ENCODE results near the gene GGT6. TPM values are rescaled to one million over a fixed set of nuclear protein-coding genes. Genes with fewer than 3 reads are reported as not detected.

The GGT6 gene
- total RNA-seq, 1 experiment from 2014 or later, result not detected

- Histone ChIP-seq H3K4me3 (ENCODE audit: low read length) (no peak overlapping the region), H3K4me1 (ENCODE audit: low read length) (no peaks in the 10 kb centered on the region), H3K9ac (ENCODE audit: low read length) (no peak overlapping the region), H3K36me3 (ENCODE audit: insufficient read depth, low read length) (no peaks in the 10 kb centered on the region), H4K20me1 (ENCODE audit: insufficient read depth, low read depth, low read length) (peaks cover 4% of the 10 kb centered on the region; the same call in 1 of the 2 replicates), H2AFZ (ENCODE audit: low read length) (no peak overlapping the region), H3K9me3 (ENCODE audit: low read length) (no peaks in the 10 kb centered on the region), H3K4me2 (ENCODE audit: low read depth, low read length, poor library complexity, severe bottlenecking) (no peak overlapping the region), H3K9me2 (replicated peaks; ENCODE audit: insufficient read depth, low read length) (no peaks in the 10 kb centered on the region), H3K27ac (ENCODE audit: low read length) (no peak overlapping the region), H3K27me3 (ENCODE audit: low read length) (no peaks in the 10 kb centered on the region), H3K79me2 (ENCODE audit: low read length) (no peaks in the 10 kb centered on the region)
- DNase-seq, result no peak
These were observed 33.2 kb downstream of the GGT6 start for GRCh38 chr17:4527134-4527533.

GRCh38 chr17:4525691-4526397 is 34.5 kb downstream of the GGT6 start:
- Histone ChIP-seq H3K27ac (ENCODE audit: low read length) (no peak overlapping the region), H3K4me2 (ENCODE audit: low read depth, low read length, poor library complexity, severe bottlenecking) (no peak overlapping the region), H3K27me3 (ENCODE audit: low read length) (no peaks in the 10 kb centered on the region), H3K9me3 (ENCODE audit: low read length) (no peaks in the 10 kb centered on the region), H4K20me1 (ENCODE audit: insufficient read depth, low read depth, low read length) (no peaks in the 10 kb centered on the region), H3K79me2 (ENCODE audit: low read length) (no peaks in the 10 kb centered on the region), H3K4me1 (ENCODE audit: low read length) (no peaks in the 10 kb centered on the region), H3K36me3 (ENCODE audit: insufficient read depth, low read length) (no peaks in the 10 kb centered on the region), H3K9ac (ENCODE audit: low read length) (no peak overlapping the region), H3K4me3 (ENCODE audit: low read length) (no peak overlapping the region), H3K9me2 (replicated peaks; ENCODE audit: insufficient read depth, low read length) (no peaks in the 10 kb centered on the region), H2AFZ (ENCODE audit: low read length) (no peak overlapping the region)
- no peak for DNase-seq

GRCh38 chr17:4523946-4524345 is 36.4 kb downstream of the GGT6 start:
- Histone ChIP-seq H3K4me1 (ENCODE audit: low read length) (no peaks in the 10 kb centered on the region), H3K27ac (ENCODE audit: low read length) (no peak overlapping the region), H3K79me2 (ENCODE audit: low read length) (no peaks in the 10 kb centered on the region), H2AFZ (ENCODE audit: low read length) (no peak overlapping the region), H4K20me1 (ENCODE audit: insufficient read depth, low read depth, low read length) (no peaks in the 10 kb centered on the region), H3K4me2 (ENCODE audit: low read depth, low read length, poor library complexity, severe bottlenecking) (no peak overlapping the region), H3K9ac (ENCODE audit: low read length) (no peak overlapping the region), H3K9me3 (ENCODE audit: low read length) (no peaks in the 10 kb centered on the region), H3K27me3 (ENCODE audit: low read length) (no peaks in the 10 kb centered on the region), H3K36me3 (ENCODE audit: insufficient read depth, low read length) (no peaks in the 10 kb centered on the region), H3K9me2 (replicated peaks; ENCODE audit: insufficient read depth, low read length) (no peaks in the 10 kb centered on the region), H3K4me3 (ENCODE audit: low read length) (no peak overlapping the region)
- no peak for DNase-seq

GRCh38 chr17:4522661-4523060 is 37.7 kb downstream of the GGT6 start:
- Histone ChIP-seq H3K36me3 (ENCODE audit: insufficient read depth, low read length) (no peaks in the 10 kb centered on the region), H3K9me2 (replicated peaks; ENCODE audit: insufficient read depth, low read length) (no peaks in the 10 kb centered on the region), H2AFZ (ENCODE audit: low read length) (no peak overlapping the region), H3K4me2 (ENCODE audit: low read depth, low read length, poor library complexity, severe bottlenecking) (no peak overlapping the region), H3K9me3 (ENCODE audit: low read length) (no peaks in the 10 kb centered on the region), H3K9ac (ENCODE audit: low read length) (no peak overlapping the region), H3K4me3 (ENCODE audit: low read length) (no peak overlapping the region), H3K79me2 (ENCODE audit: low read length) (no peaks in the 10 kb centered on the region), H3K27ac (ENCODE audit: low read length) (no peak overlapping the region), H3K4me1 (ENCODE audit: low read length) (no peaks in the 10 kb centered on the region), H3K27me3 (ENCODE audit: low read length) (no peaks in the 10 kb centered on the region), H4K20me1 (ENCODE audit: insufficient read depth, low read depth, low read length) (no peaks in the 10 kb centered on the region)
- no peak for DNase-seq

GRCh38 chr17:4520894-4521600 is 39.3 kb downstream of the GGT6 start:
- Histone ChIP-seq H3K4me3 (ENCODE audit: low read length) (no peak overlapping the region), H3K9me3 (ENCODE audit: low read length) (no peaks in the 10 kb centered on the region), H3K36me3 (ENCODE audit: insufficient read depth, low read length) (no peaks in the 10 kb centered on the region), H3K27ac (ENCODE audit: low read length) (no peak overlapping the region), H3K27me3 (ENCODE audit: low read length) (no peaks in the 10 kb centered on the region), H4K20me1 (ENCODE audit: insufficient read depth, low read depth, low read length) (no peaks in the 10 kb centered on the region), H3K79me2 (ENCODE audit: low read length) (no peaks in the 10 kb centered on the region), H3K9ac (ENCODE audit: low read length) (no peak overlapping the region), H3K4me1 (ENCODE audit: low read length) (no peaks in the 10 kb centered on the region), H3K9me2 (replicated peaks; ENCODE audit: insufficient read depth, low read length) (no peaks in the 10 kb centered on the region), H3K4me2 (ENCODE audit: low read depth, low read length, poor library complexity, severe bottlenecking) (no peak overlapping the region), H2AFZ (ENCODE audit: low read length) (no peak overlapping the region)
- DNase-seq, result no peak

GRCh38 chr17:4520060-4520893 is 40.1 kb downstream of the GGT6 start:
- H3K27me3 ChIP-seq (ENCODE audit: low read length), result no peaks in the 10 kb centered on the region

GRCh38 chr17:4519361-4519788 is 41.0 kb downstream of the GGT6 start:
- no peak overlapping the region for H3K4me2 ChIP-seq (ENCODE audit: low read depth, low read length, poor library complexity, severe bottlenecking)
- H3K4me1 ChIP-seq (ENCODE audit: low read length), result no peaks in the 10 kb centered on the region
- no peak overlapping the region for H3K27ac ChIP-seq (ENCODE audit: low read length)
- H3K27me3 ChIP-seq (ENCODE audit: low read length), result no peaks in the 10 kb centered on the region
- no peaks in the 10 kb centered on the region for H3K9me2 ChIP-seq (replicated peaks; ENCODE audit: insufficient read depth, low read length)
- no peaks in the 10 kb centered on the region for H4K20me1 ChIP-seq (ENCODE audit: insufficient read depth, low read depth, low read length)
- no peak overlapping the region for H3K4me3 ChIP-seq (ENCODE audit: low read length)
- H3K36me3 ChIP-seq (ENCODE audit: insufficient read depth, low read length), result no peaks in the 10 kb centered on the region
- H3K9ac ChIP-seq (ENCODE audit: low read length), result no peak overlapping the region
- no peaks in the 10 kb centered on the region for H3K79me2 ChIP-seq (ENCODE audit: low read length)
- DNase-seq, result no peak
- no peak overlapping the region for H2AFZ ChIP-seq (ENCODE audit: low read length)
- no peaks in the 10 kb centered on the region for H3K9me3 ChIP-seq (ENCODE audit: low read length)

More at GRCh38 chr17:4520060-4520893, 40.1 kb downstream of the GGT6 start:
- no peak overlapping the region for H2AFZ ChIP-seq (ENCODE audit: low read length)
- H3K4me1 ChIP-seq (ENCODE audit: low read length), result no peaks in the 10 kb centered on the region
- H3K4me3 ChIP-seq (ENCODE audit: low read length), result no peak overlapping the region
- no peaks in the 10 kb centered on the region for H3K36me3 ChIP-seq (ENCODE audit: insufficient read depth, low read length)
- H3K4me2 ChIP-seq (ENCODE audit: low read depth, low read length, poor library complexity, severe bottlenecking), result no peak overlapping the region
- H3K79me2 ChIP-seq (ENCODE audit: low read length), result no peaks in the 10 kb centered on the region
- DNase-seq, result no peak
- no peaks in the 10 kb centered on the region for H3K9me2 ChIP-seq (replicated peaks; ENCODE audit: insufficient read depth, low read length)
- no peak overlapping the region for H3K27ac ChIP-seq (ENCODE audit: low read length)
- H3K9ac ChIP-seq (ENCODE audit: low read length), result no peak overlapping the region
- H4K20me1 ChIP-seq (ENCODE audit: insufficient read depth, low read depth, low read length), result no peaks in the 10 kb centered on the region
- no peaks in the 10 kb centered on the region for H3K9me3 ChIP-seq (ENCODE audit: low read length)

- Histone ChIP-seq H3K27me3 (ENCODE audit: low read length) (no peaks in the 10 kb centered on the region), H3K4me1 (ENCODE audit: low read length) (no peaks in the 10 kb centered on the region), H4K20me1 (ENCODE audit: insufficient read depth, low read depth, low read length) (no peaks in the 10 kb centered on the region), H3K79me2 (ENCODE audit: low read length) (no peaks in the 10 kb centered on the region), H3K4me3 (ENCODE audit: low read length) (no peak overlapping the region), H2AFZ (ENCODE audit: low read length) (no peak overlapping the region), H3K9me2 (replicated peaks; ENCODE audit: insufficient read depth, low read length) (no peaks in the 10 kb centered on the region), H3K27ac (ENCODE audit: low read length) (no peak overlapping the region), H3K9me3 (ENCODE audit: low read length) (no peaks in the 10 kb centered on the region), H3K9ac (ENCODE audit: low read length) (no peak overlapping the region), H3K36me3 (ENCODE audit: insufficient read depth, low read length) (no peaks in the 10 kb centered on the region), H3K4me2 (ENCODE audit: low read depth, low read length, poor library complexity, severe bottlenecking) (no peak overlapping the region)
- DNase-seq, result no peak
These were observed 41.5 kb downstream of the GGT6 start for GRCh38 chr17:4518901-4519300.

Measured in Karpas-422 (cell line).